ENCODE results near the gene FES. TPM values are rescaled to one million over a fixed set of nuclear protein-coding genes. Genes with fewer than 3 reads are reported as not detected.

FES gene
- polyA plus RNA-seq, 3 donors, result 140 to 260 (median 157) TPM

DNA sequence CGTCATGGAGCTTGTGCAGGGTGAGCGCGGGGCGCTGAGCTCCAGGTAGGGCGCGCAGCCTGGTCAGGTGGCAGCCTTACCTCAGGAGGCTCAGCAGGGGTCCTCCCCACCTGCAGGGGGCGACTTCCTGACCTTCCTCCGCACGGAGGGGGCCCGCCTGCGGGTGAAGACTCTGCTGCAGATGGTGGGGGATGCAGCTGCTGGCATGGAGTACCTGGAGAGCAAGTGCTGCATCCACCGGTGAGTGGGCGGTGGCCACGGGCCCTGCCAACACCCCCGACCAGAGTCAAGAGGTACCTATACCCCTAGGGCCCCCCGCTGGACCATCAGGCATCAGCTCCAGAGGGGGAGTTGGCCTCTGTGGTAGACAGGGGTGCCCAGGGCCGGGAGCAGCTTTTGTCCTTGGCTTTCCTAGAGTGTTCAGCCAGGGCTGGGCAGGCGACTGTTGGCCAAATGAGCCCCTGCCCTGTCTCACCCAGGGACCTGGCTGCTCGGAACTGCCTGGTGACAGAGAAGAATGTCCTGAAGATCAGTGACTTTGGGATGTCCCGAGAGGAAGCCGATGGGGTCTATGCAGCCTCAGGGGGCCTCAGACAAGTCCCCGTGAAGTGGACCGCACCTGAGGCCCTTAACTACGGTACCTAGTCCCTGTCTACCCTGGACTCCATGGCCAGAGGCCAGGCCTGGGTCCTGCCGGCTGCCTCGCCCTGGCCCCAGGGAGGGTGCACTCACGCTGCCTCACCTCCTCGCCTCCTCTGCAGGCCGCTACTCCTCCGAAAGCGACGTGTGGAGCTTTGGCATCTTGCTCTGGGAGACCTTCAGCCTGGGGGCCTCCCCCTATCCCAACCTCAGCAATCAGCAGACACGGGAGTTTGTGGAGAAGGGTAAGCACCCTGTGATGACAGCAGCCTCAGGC lies 9.1 kb downstream of the FES start:
- H3K4me3 Mint-ChIP-seq, result no peak overlapping the region

More for the DNA sequence above, 9.1 kb downstream of the FES start:
- H3K9me3 ChIP-seq (replicated peaks in 1 of 2; ENCODE audit: control insufficient read depth in 1 of 2, insufficient read depth in 1 of 2, low read length in 2 of 2), result no peaks in the 10 kb centered on the region
- WGBS (ENCODE audit: insufficient coverage), result 96% methylated on average over 26 of the region's 33 CpGs
- H3K4me2 ChIP-seq (replicated peaks; ENCODE audit: extremely low read depth, low read length, poor library complexity, severe bottlenecking), result no peak overlapping the region
- Mint-ChIP-seq H3K27me3 (ENCODE audit: low read depth in 3 of 3) (peaks cover 0 to 2% (median 0%) of the 10 kb centered on the region in 3 donors), H3K9me3 (no peaks in the 10 kb centered on the region), H3K36me3 (peaks cover 56 to 80% of the 10 kb centered on the region in 2 donors), H3K4me1 (peaks cover 32% of the 10 kb centered on the region), H3K27ac (peak overlapping the region in 5 of 7 donors; percentile 35 to 73 (median 54))
- H4K20me1 ChIP-seq (ENCODE audit: insufficient read depth, low read length), result peaks cover 94% of the 10 kb centered on the region
- H3K27ac ChIP-seq (ENCODE audit: low read depth in 1 of 2, low read length in 2 of 2), result peak overlapping the region in 1 of 2 donors; percentile 20
- H3K9ac ChIP-seq (ENCODE audit: insufficient read depth, low read length, poor library complexity, severe bottlenecking), result no peak overlapping the region
- peaks cover 35 to 42% of the 10 kb centered on the region in 2 donors for H3K4me1 ChIP-seq (ENCODE audit: control insufficient read depth in 1 of 2, insufficient read depth in 2 of 2, low read length in 2 of 2)
- H3K4me3 ChIP-seq (replicated peaks in 1 of 3; ENCODE audit: low read depth in 2 of 3, low read length in 3 of 3), result no peak overlapping the region
- TF ChIP-seq CTCF (IDR thresholded peaks at IDR 0.05), result no peak
- H3K79me2 ChIP-seq (ENCODE audit: insufficient read depth, low read length), result peaks cover 52% of the 10 kb centered on the region
- no peak overlapping the region for H2AFZ ChIP-seq (ENCODE audit: insufficient read depth, low read depth, low read length, poor library complexity, severe bottlenecking)
- DNase-seq, result no peak
- no peaks in the 10 kb centered on the region for H3K27me3 ChIP-seq (ENCODE audit: control insufficient read depth in 2 of 2, insufficient read depth in 2 of 2, low read length in 2 of 2)
- intact Hi-C loops (cut with micrococcal nuclease), result no loop called here
- peaks cover 75 to 77% of the 10 kb centered on the region in 2 donors for H3K36me3 ChIP-seq (replicated peaks in 1 of 2; ENCODE audit: control insufficient read depth in 1 of 2, insufficient read depth in 2 of 2, low read length in 2 of 2)
